T-cell (primary cell): Measurements from ENCODE around the gene TMEM38B. TPM values are rescaled to one million over a fixed set of nuclear protein-coding genes. Genes with fewer than 3 reads are reported as not detected.

Source experiments
- ATAC-seq, 4 experiments: fragments of 200-7000 bp in 3 of 4; fragments of 150-1000 bp in 1 of 4; cut with Tn5 transposase; replicated peaks in 1 of 4; 1 replicate in 3 of 4; 2 replicates in 1 of 4; pipeline ENCODE4 v1.10.0; 2021; ENCODE audit warnings: moderate library complexity in 3 of 4, mild to moderate bottlenecking in 2 of 4, moderate number of reproducible peaks in 1 of 4
- CTCF ChIA-PET, 2 donors: fragments of 300-600 bp; sonication (Branson Sonifier 250); formaldehyde crosslinking; loops; one replicate each; lab custom pipeline; 2022; ENCODE audit warnings: antibody characterized with exemption in 2 of 2; lab: Charles Lee
- POLR2A ChIA-PET, 2 donors: fragments of 300-600 bp; sonication (Branson Sonifier 250); formaldehyde crosslinking; loops; one replicate each; lab custom pipeline; 2022; ENCODE audit warnings: antibody characterized with exemption in 2 of 2; lab: Charles Lee
- DNase-seq, 35 experiments: peaks; one replicate each; pipeline versions ENCODE4 v3.0.0 to v3.0.0-alpha.2; 2013 to 2023
- H3K27ac ChIP-seq: one replicate; pipeline ENCODE4 v1.5.1; 2013; ENCODE audit warnings: low read length
- H3K27me3 ChIP-seq, 2 experiments: replicated peaks in 1 of 2; 1 replicate in 1 of 2; 2 replicates in 1 of 2; pipeline versions ENCODE4 v1.6.1 to v1.7.0; 2013; ENCODE audit warnings: low read length in 1 of 2, mixed read lengths in 1 of 2; ENCODE audit not compliant: control insufficient read depth in 2 of 2, insufficient read depth in 2 of 2; ENCODE audit errors: extremely low read depth in 1 of 2
- H3K36me3 ChIP-seq, 2 donors: 1 replicate in 1 of 2; 2 replicates in 1 of 2; pipeline versions ENCODE4 v1.6.1 to v1.7.0; 2013; ENCODE audit warnings: low read length in 1 of 2; ENCODE audit not compliant: control insufficient read depth in 2 of 2, insufficient read depth in 1 of 2; ENCODE audit errors: extremely low read depth in 1 of 2
- H3K4me1 ChIP-seq, 2 experiments: 1 replicate in 1 of 2; 2 replicates in 1 of 2; pipeline versions ENCODE4 v1.6.1 to v1.7.0; 2013; ENCODE audit warnings: low read length in 2 of 2, mixed read lengths in 1 of 2; ENCODE audit not compliant: insufficient read depth in 2 of 2, control insufficient read depth in 1 of 2; ENCODE audit errors: extremely low read depth in 1 of 2
- H3K4me3 ChIP-seq, 2 donors: 1 replicate in 1 of 2; 2 replicates in 1 of 2; pipeline versions ENCODE4 v1.5.1 to v1.7.0; 2013; ENCODE audit warnings: mild to moderate bottlenecking in 2 of 2, low read length in 1 of 2, moderate library complexity in 1 of 2; ENCODE audit not compliant: control insufficient read depth in 1 of 2; ENCODE audit errors: extremely low read depth in 1 of 2
- H3K9me3 ChIP-seq: 2 replicates; pipeline ENCODE4 v1.7.0; 2013
- H3K27ac Mint-ChIP-seq, 2 donors: one replicate each; pipeline ENCODE4 v1.8.0; 2020 to 2021; ENCODE audit warnings: mild to moderate bottlenecking in 2 of 2, mixed read lengths in 2 of 2
- H3K27me3 Mint-ChIP-seq, 2 donors: one replicate each; pipeline ENCODE4 v1.8.0; 2021 to 2022; ENCODE audit warnings: mixed read lengths in 2 of 2
- H3K36me3 Mint-ChIP-seq: one replicate; pipeline ENCODE4 v1.8.0; 2021; ENCODE audit warnings: mixed read lengths
- H3K4me1 Mint-ChIP-seq, 3 donors: one replicate each; pipeline ENCODE4 v1.8.0; 2020 to 2022; ENCODE audit warnings: mixed read lengths in 3 of 3, mild to moderate bottlenecking in 1 of 3
- H3K4me3 Mint-ChIP-seq, 3 donors: one replicate each; pipeline ENCODE4 v1.8.0; 2020 to 2022; ENCODE audit warnings: mild to moderate bottlenecking in 3 of 3, mixed read lengths in 3 of 3, moderate library complexity in 3 of 3
- H3K9me3 Mint-ChIP-seq, 3 donors: one replicate each; pipeline ENCODE4 v1.8.0; 2020 to 2022; ENCODE audit warnings: mixed read lengths in 3 of 3
- WGBS: methylation state at CpG from one replicate; pipeline ENCODE4 v1.1.5; 2013; ENCODE audit warnings: missing lambda C conversion rate; ENCODE audit not compliant: insufficient coverage; 5-methylcytosine and 5-hydroxymethylcytosine counted together
- total RNA-seq, 35 experiments: library from RNA in 6 of 35; stranded (reverse) in 6 of 35; fragments of 120-200 nt in 1 of 35; gene quantifications; one replicate each; pipeline versions ENCODE4 v1.2.1 to v1.2.4 and lab custom pipeline; 2013 to 2026

The TMEM38B gene
- total RNA-seq: 10 to 100 TPM; 11.5 to 14.9 (median 13.8) TPM
- 9.5 TPM for total RNA-seq (2013)
- total RNA-seq (lab: John Stamatoyannopoulos, UW): 11.3 to 42.1 (median 18.8) reads per million in 29 experiments

- DNase-seq (peak; percentile 42 to 91 (median 68)), ATAC-seq (peak; percentile 89 to 93 (median 89))
- CTCF ChIA-PET: interaction anchor here (0.6 to 2.0 kb wide), 4 partner anchors 14 to 25 kb away, joined by 3 to 8 read pairs (median 4); no protein-coding TSS in a partner anchor
- Histone ChIP-seq H3K4me1 (peaks cover 9 to 11% of the 10 kb centered on the region in 2 experiments), H3K4me3 (peak within 1 kb of the TSS; percentile 77 to 78), H3K36me3 (no peaks in the 10 kb centered on the region), H3K27ac (peak within 1 kb of the TSS; percentile 52), H3K9me3 (no peaks in the 10 kb centered on the region), H3K27me3 (peaks cover 0 to 12% of the 10 kb centered on the region in 2 experiments)
- Mint-ChIP-seq H3K27ac (peak within 1 kb of the TSS; percentile 47 to 81), H3K4me1 (peaks cover 29 to 47% (median 29%) of the 10 kb centered on the region in 3 donors), H3K9me3 (no peaks in the 10 kb centered on the region), H3K36me3 (no peaks in the 10 kb centered on the region), H3K4me3 (peak within 1 kb of the TSS; percentile 72 to 91 (median 90)), H3K27me3 (peaks cover 19 to 22% of the 10 kb centered on the region in 2 donors)
- WGBS: under 1% methylated on average over 49 of the region's 65 CpGs
- POLR2A ChIA-PET: interaction anchor here (0.5 to 1.0 kb wide), 3 partner anchors 9 to 1587 kb away, joined by 3 to 7 read pairs (median 3); no protein-coding TSS in a partner anchor
Measured at GRCh38 chr9:105694190-105694847, at the start of gene TMEM38B. TSS of gene TMEM38B (plus strand) at chr9:105694541. CDS start at chr9:105694661, 120 bp downstream.

- Mint-ChIP-seq H3K4me1 (no peaks in the 10 kb centered on the region), H3K27ac (no peak overlapping the region), H3K9me3 (no peaks in the 10 kb centered on the region), H3K27me3 (no peaks in the 10 kb centered on the region), H3K36me3 (peaks cover 5% of the 10 kb centered on the region), H3K4me3 (no peak overlapping the region)
- Histone ChIP-seq H3K4me1 (no peaks in the 10 kb centered on the region), H3K4me3 (no peak overlapping the region), H3K36me3 (no peaks in the 10 kb centered on the region), H3K9me3 (no peaks in the 10 kb centered on the region), H3K27ac (no peak overlapping the region), H3K27me3 (peaks cover 0 to 2% of the 10 kb centered on the region in 2 experiments)
- ChIA-PET CTCF (no interaction called here), POLR2A (interaction anchor here in 1 of 2 donors (0.6 kb wide), 1 partner anchor 15 kb away, joined by 3 read pairs; the partner anchor contains the start of gene TAL2)
- no peak for DNase-seq
- ATAC-seq: no peak
- 89% methylated on average over 1 of the region's 7 CpGs for WGBS
Measured at GRCh38 chr9:105646879-105647594, 47.3 kb upstream of the TMEM38B start.

GRCh38 chr9:105647595-105648349 is 46.6 kb upstream of the TMEM38B start:
- peaks cover 3% of the 10 kb centered on the region for H3K36me3 Mint-ChIP-seq
- H3K4me1 Mint-ChIP-seq: no peaks in the 10 kb centered on the region
- no peak overlapping the region for H3K4me3 Mint-ChIP-seq
- no peak for DNase-seq
- no peak overlapping the region for H3K27ac Mint-ChIP-seq
- Histone ChIP-seq H3K36me3 (no peaks in the 10 kb centered on the region), H3K27ac (no peak overlapping the region), H3K4me3 (no peak overlapping the region), H3K27me3 (peaks cover 0 to 2% of the 10 kb centered on the region in 2 experiments), H3K4me1 (no peaks in the 10 kb centered on the region), H3K9me3 (no peaks in the 10 kb centered on the region)
- no peaks in the 10 kb centered on the region for H3K27me3 Mint-ChIP-seq
- CTCF ChIA-PET: no interaction called here
- no peak for ATAC-seq
- no peaks in the 10 kb centered on the region for H3K9me3 Mint-ChIP-seq
- WGBS: 96% methylated on average over 8 of the region's 12 CpGs
- POLR2A ChIA-PET: interaction anchor here (0.6 kb wide), 2 partner anchors 356 to 1181 kb away, joined by 3 to 4 read pairs; no protein-coding TSS in a partner anchor

GRCh38 chr9:105651806-105652205 is 42.5 kb upstream of the TMEM38B start:
- no peaks in the 10 kb centered on the region for H3K36me3 ChIP-seq
- Mint-ChIP-seq H3K27ac (no peak overlapping the region), H3K9me3 (no peaks in the 10 kb centered on the region), H3K36me3 (no peaks in the 10 kb centered on the region), H3K27me3 (peaks cover 11 to 17% of the 10 kb centered on the region in 2 donors), H3K4me1 (peaks cover 6 to 9% (median 7%) of the 10 kb centered on the region in 3 donors), H3K4me3 (no peak overlapping the region)
- H3K4me1 ChIP-seq: peaks cover 3 to 10% of the 10 kb centered on the region in 2 experiments
- ATAC-seq: no peak
- H3K27me3 ChIP-seq: peaks cover 0 to 21% of the 10 kb centered on the region in 2 experiments
- no CpG with 5 or more reads among the region's 4 CpGs for WGBS
- POLR2A ChIA-PET: no interaction called here
- no peak overlapping the region for H3K4me3 ChIP-seq
- H3K9me3 ChIP-seq: no peaks in the 10 kb centered on the region
- no peak overlapping the region for H3K27ac ChIP-seq
- CTCF ChIA-PET: no interaction called here
- DNase-seq: no peak

GRCh38 chr9:105656131-105656921 is 38.0 kb upstream of the TMEM38B start:
- ChIA-PET POLR2A (no interaction called here), CTCF (interaction anchor here (0.6 kb wide), 2 partner anchors 23 to 82 kb away, joined by 3 to 7 read pairs; no protein-coding TSS in a partner anchor)
- Mint-ChIP-seq H3K4me3 (peak overlapping the region; percentile 61 to 81 (median 64)), H3K4me1 (peaks cover 10 to 12% (median 10%) of the 10 kb centered on the region in 3 donors), H3K27me3 (peaks cover 31 to 42% of the 10 kb centered on the region in 2 donors), H3K9me3 (no peaks in the 10 kb centered on the region), H3K27ac (peak overlapping the region in 1 of 2 donors; percentile 47), H3K36me3 (no peaks in the 10 kb centered on the region)
- H3K27me3 ChIP-seq: peaks cover 0 to 35% of the 10 kb centered on the region in 2 experiments
- H3K4me3 ChIP-seq: peak overlapping the region; percentile 31 to 79
- H3K9me3 ChIP-seq: no peaks in the 10 kb centered on the region
- H3K27ac ChIP-seq: no peak overlapping the region
- peak in 5 of 35 experiments; percentile 0 to 13 (median 2) for DNase-seq
- peaks cover 4 to 10% of the 10 kb centered on the region in 2 experiments for H3K4me1 ChIP-seq
- no peaks in the 10 kb centered on the region for H3K36me3 ChIP-seq
- WGBS: under 1% methylated on average over 67 of the region's 75 CpGs
- peak; percentile 48 to 67 (median 56) for ATAC-seq
